Measurements from ENCODE around the gene ISYNA1.

- TF ChIP-seq CTCF (IDR thresholded peaks at IDR 0.05; ENCODE audit: low read length), result no peak
- no peak for TF ChIP-seq EZH2 (IDR thresholded peaks at IDR 0.05; ENCODE audit: borderline replicate concordance, low read length)
Measured at GRCh38 chr19:18437491-18438330, at the start of gene ISYNA1.
